DMS 273 treated with DMSO at 0.1 percent for 48 hours (cell line): ENCODE data around the gene TRHDE.

Experiments
- DNase-seq: peaks from one replicate; lab custom pipeline; 2025; lab: John Stamatoyannopoulos, UW

The TRHDE gene

GRCh38 chr12:72521326-72521725 lies 249.2 kb downstream of the TRHDE start:
- DNase-seq = no peak

GRCh38 chr12:72522411-72522810 lies 250.2 kb downstream of the TRHDE start:
- no peak for DNase-seq

- DNase-seq = no peak
These were observed 251.6 kb downstream of the TRHDE start for GRCh38 chr12:72523754-72524153.

- DNase-seq = no peak
These were observed 263.2 kb downstream of the TRHDE start for GRCh38 chr12:72535212-72535990.

GRCh38 chr12:72540811-72541210 lies 268.6 kb downstream of the TRHDE start:
- no peak for DNase-seq

- no peak for DNase-seq
These were observed 271.8 kb downstream of the TRHDE start for GRCh38 chr12:72543777-72544467.

- no peak for DNase-seq
These were observed 273.9 kb downstream of the TRHDE start for GRCh38 chr12:72546106-72546505.

GRCh38 chr12:72547573-72547972 lies 275.4 kb downstream of the TRHDE start:
- no peak for DNase-seq

- DNase-seq = no peak
These were observed 277.0 kb downstream of the TRHDE start for GRCh38 chr12:72549184-72549583.

- no peak for DNase-seq
These were observed 288.0 kb downstream of the TRHDE start for GRCh38 chr12:72560003-72560769.

- no peak for DNase-seq
These were observed 298.4 kb downstream of the TRHDE start for GRCh38 chr12:72570601-72571000.

GRCh38 chr12:72574138-72574537 lies 302.0 kb downstream of the TRHDE start:
- DNase-seq = no peak

- no peak for DNase-seq
These were observed 306.2 kb downstream of the TRHDE start for GRCh38 chr12:72578327-72578726.

- no peak for DNase-seq
These were observed 314.3 kb downstream of the TRHDE start for GRCh38 chr12:72586456-72586855.

- no peak for DNase-seq
These were observed 330.4 kb downstream of the TRHDE start for GRCh38 chr12:72602581-72602980.

GRCh38 chr12:72605975-72606374 lies 333.8 kb downstream of the TRHDE start:
- DNase-seq = no peak

GRCh38 chr12:72610342-72610741 lies 338.2 kb downstream of the TRHDE start:
- DNase-seq = no peak

- no peak for DNase-seq
These were observed 338.7 kb downstream of the TRHDE start for GRCh38 chr12:72610854-72611358.

GRCh38 chr12:72612171-72612570 lies 340.0 kb downstream of the TRHDE start:
- DNase-seq = no peak

- no peak for DNase-seq
These were observed 346.6 kb downstream of the TRHDE start for GRCh38 chr12:72618764-72619163.

GRCh38 chr12:72622556-72622955 lies 350.4 kb downstream of the TRHDE start:
- no peak for DNase-seq

- DNase-seq = no peak
These were observed 359.9 kb downstream of the TRHDE start for GRCh38 chr12:72631926-72632685.
